GM10248 (cell line): ENCODE data around the gene METTL16.

ENCODE experiments used
- CTCF ChIA-PET: fragments of 300-600 bp; sonication (Branson Sonifier 250); formaldehyde crosslinking; extraction: SDS; loops from one replicate; lab custom pipeline; 2021; ENCODE audit warnings: antibody characterized with exemption; lab: Yijun Ruan, JAX
- POLR2A ChIA-PET: fragments of 350-650 bp; sonication (Branson Sonifier 250); formaldehyde crosslinking; extraction: SDS; loops from one replicate; lab custom pipeline; 2020; ENCODE audit warnings: antibody characterized with exemption; lab: Yijun Ruan, JAX
- DNase-seq: peaks from one replicate; pipeline ENCODE4 v3.0.0; 2012; ENCODE audit errors: extremely low spot score
- TF ChIP-seq, protein P1 (sequence below): IDR thresholded peaks from 2 replicates; pipeline ENCODE4 v1.5.1; 2012; ENCODE audit warnings: mild to moderate bottlenecking, low read depth; ENCODE audit errors: extremely low read depth, missing control alignments, control extremely low read depth

METTL16 gene

GRCh38 chr17:2373179-2373578 lies 138.5 kb downstream of the METTL16 start:
- POLR2A ChIA-PET, result no interaction called here
- DNase-seq, result no peak
- CTCF ChIA-PET, result interaction anchor here (1.5 to 2.5 kb wide), 2 partner anchors 10 to 43 kb away, joined by 6 to 21 read pairs; no protein-coding TSS in a partner anchor
- TF ChIP-seq, protein P1, sequence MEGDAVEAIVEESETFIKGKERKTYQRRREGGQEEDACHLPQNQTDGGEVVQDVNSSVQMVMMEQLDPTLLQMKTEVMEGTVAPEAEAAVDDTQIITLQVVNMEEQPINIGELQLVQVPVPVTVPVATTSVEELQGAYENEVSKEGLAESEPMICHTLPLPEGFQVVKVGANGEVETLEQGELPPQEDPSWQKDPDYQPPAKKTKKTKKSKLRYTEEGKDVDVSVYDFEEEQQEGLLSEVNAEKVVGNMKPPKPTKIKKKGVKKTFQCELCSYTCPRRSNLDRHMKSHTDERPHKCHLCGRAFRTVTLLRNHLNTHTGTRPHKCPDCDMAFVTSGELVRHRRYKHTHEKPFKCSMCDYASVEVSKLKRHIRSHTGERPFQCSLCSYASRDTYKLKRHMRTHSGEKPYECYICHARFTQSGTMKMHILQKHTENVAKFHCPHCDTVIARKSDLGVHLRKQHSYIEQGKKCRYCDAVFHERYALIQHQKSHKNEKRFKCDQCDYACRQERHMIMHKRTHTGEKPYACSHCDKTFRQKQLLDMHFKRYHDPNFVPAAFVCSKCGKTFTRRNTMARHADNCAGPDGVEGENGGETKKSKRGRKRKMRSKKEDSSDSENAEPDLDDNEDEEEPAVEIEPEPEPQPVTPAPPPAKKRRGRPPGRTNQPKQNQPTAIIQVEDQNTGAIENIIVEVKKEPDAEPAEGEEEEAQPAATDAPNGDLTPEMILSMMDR, result no peak

GRCh38 chr17:2372681-2373080 lies 139.0 kb downstream of the METTL16 start:
- ChIA-PET CTCF (interaction anchor here (2.5 kb wide), 1 partner anchor 10 kb away, joined by 21 read pairs; no protein-coding TSS in a partner anchor), POLR2A (no interaction called here)
- DNase-seq, result no peak
- TF ChIP-seq, protein P1, result no peak

GRCh38 chr17:2372180-2372579 lies 139.5 kb downstream of the METTL16 start:
- POLR2A ChIA-PET, result no interaction called here

GRCh38 chr17:2371183-2372130 lies 140.2 kb downstream of the METTL16 start:
- TF ChIP-seq, protein P1, result no peak
- no peak for DNase-seq
- ChIA-PET CTCF (interaction anchor here (1.2 to 4.2 kb wide), 3 partner anchors 11 to 126 kb away, joined by 3 to 39 read pairs (median 17); no protein-coding TSS in a partner anchor), POLR2A (no interaction called here)

More at GRCh38 chr17:2372180-2372579, 139.5 kb downstream of the METTL16 start:
- no peak for DNase-seq
- CTCF ChIA-PET, result interaction anchor here (2.5 kb wide), 1 partner anchor 11 kb away, joined by 21 read pairs; no protein-coding TSS in a partner anchor
- TF ChIP-seq, protein P1, result no peak

DNA sequence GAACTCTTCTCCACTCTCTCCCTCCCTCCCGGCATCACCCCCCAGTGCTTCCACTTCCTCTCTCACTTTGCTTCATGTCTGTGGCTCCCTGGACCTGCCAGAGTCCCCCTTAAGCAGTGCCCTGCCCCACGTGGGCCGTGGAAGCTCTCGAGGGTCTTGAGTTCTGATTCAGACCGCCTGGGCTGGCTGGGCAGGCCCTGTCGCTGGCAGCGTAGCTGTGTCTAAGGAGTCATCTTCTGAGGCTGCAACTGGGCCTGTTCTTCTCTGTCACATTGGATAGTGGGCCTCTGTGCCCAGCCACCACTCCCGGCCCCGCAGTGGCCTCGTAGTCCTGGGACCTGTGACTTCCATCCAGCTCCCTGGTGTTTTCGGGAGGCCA lies 141.5 kb downstream of the METTL16 start:
- TF ChIP-seq, protein P1, result no peak
- DNase-seq, result no peak
- POLR2A ChIA-PET, result no interaction called here
- CTCF ChIA-PET, result interaction anchor here (1.8 to 4.2 kb wide), 4 partner anchors 12 to 47 kb away, joined by 6 to 39 read pairs (median 12); no protein-coding TSS in a partner anchor

DNA sequence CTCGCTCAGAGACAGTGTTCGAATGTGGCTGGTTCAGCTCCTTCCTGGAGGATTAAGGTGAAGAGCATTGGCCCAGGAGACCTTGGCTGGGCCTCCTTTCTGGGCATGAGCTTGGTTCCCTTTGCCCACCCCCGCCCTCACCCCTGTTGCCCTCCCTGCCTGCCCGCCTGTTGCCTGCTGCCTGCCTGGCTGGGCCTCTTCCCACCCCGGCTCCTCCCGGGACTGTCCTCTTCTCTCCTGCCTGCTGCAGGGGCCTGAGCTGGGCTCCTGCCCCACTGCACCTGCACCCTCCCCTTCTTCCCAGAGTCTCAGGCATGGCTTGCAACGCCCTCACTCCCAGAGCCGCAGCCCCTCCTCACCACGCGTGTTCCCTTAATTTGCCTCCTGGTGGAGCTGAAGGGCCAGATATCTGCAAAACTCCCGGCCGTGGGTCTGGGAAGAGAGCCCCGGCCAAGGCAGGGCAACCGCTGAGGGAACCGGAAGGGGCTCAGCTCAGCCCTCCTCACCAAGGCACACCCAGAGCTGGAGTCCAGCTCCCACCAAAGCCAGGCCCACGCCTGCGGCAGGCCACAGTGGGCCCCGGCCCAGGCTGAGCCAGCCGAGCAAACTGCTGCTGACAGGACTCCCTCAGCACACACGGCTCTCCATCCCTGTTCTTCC lies 142.0 kb downstream of the METTL16 start:
- TF ChIP-seq, protein P1, result no peak
- ChIA-PET POLR2A (no interaction called here), CTCF (interaction anchor here (0.8 to 4.2 kb wide), 5 partner anchors 10 to 47 kb away, joined by 3 to 39 read pairs (median 7); no protein-coding TSS in a partner anchor)
- no peak for DNase-seq
